ENCODE measurements around the gene TEX14.
"Not testable (repeated sequence)": the region's sequence is repeated elsewhere in the genome, so short reads cannot be mapped to it uniquely, and the experiment has no call there.

DNA sequence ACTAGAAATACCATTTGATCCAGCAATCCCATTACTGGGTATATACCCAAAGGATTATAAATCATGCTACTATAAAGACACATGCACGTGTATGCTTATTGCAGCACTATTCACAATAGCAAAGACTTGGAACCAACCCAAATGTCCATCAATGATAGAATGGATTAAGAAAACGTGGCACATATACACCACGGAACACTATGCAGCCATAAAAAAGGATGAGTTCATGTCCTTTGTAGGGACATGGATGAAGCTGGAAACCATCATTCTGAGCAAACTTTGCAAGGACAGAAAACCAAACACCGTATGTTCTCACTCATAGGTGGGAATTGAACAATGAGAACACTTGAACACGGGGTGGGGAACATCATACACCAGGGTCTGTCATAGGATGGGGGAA, 13.6 kb downstream of the TEX14 start:
- not testable (repeated sequence) for TF ChIP-seq CTCF (IDR thresholded peaks at IDR 0.05); POLR2AphosphoS5 (IDR thresholded peaks at IDR 0.05; ENCODE audit: insufficient read depth in 1 of 2, low read depth in 1 of 2)
